BJ (cell line): ENCODE data around the gene INPP1. TPM values are rescaled to one million over a fixed set of nuclear protein-coding genes. Genes with fewer than 3 reads are reported as not detected.

Experiments
- CTCF ChIA-PET: fragments of 350-600 bp; formaldehyde crosslinking; extraction: SDS; loops from one replicate; lab custom pipeline; 2021; ENCODE audit warnings: antibody characterized with exemption, inconsistent platforms; lab: Yijun Ruan, JAX
- POLR2A ChIA-PET: fragments of 300-600 bp; sonication (Branson Sonifier 250); formaldehyde crosslinking; extraction: SDS; loops from one replicate; lab custom pipeline; 2021; ENCODE audit warnings: antibody characterized with exemption; lab: Charles Lee
- DNase-seq: peaks from one replicate; pipeline ENCODE4 v3.0.0-alpha.2; 2011; ENCODE audit warnings: low read depth
- H3K27me3 ChIP-seq: 2 replicates; pipeline ENCODE4 v1.6.0; 2011; ENCODE audit warnings: low read length; ENCODE audit not compliant: control insufficient read depth, insufficient read depth
- H3K36me3 ChIP-seq: 2 replicates; pipeline ENCODE4 v1.5.1; 2011; ENCODE audit warnings: low read length; ENCODE audit not compliant: control insufficient read depth, insufficient read depth
- H3K4me3 ChIP-seq: 2 replicates; pipeline ENCODE4 v1.5.1; 2011; ENCODE audit warnings: low read depth, mild to moderate bottlenecking, control low read depth, low read length
- polyA plus RNA-seq: library from polyadenylated mRNA; depleted of rRNA; stranded (reverse); fragments of >200 nt; gene quantifications from 2 replicates; pipeline ENCODE4 v1.2.3, GENCODE V29; 2011
- TF ChIP-seq, protein P1 (sequence below): IDR thresholded peaks from 2 replicates; pipeline ENCODE4 v1.5.1; 2011; ENCODE audit warnings: low read depth, mild to moderate bottlenecking, control low read depth, inconsistent platforms, low read length, moderate library complexity; ENCODE audit not compliant: insufficient read depth

The INPP1 gene
- polyA plus RNA-seq, 1 experiment, result 6.5 TPM

- TF ChIP-seq, protein P1, sequence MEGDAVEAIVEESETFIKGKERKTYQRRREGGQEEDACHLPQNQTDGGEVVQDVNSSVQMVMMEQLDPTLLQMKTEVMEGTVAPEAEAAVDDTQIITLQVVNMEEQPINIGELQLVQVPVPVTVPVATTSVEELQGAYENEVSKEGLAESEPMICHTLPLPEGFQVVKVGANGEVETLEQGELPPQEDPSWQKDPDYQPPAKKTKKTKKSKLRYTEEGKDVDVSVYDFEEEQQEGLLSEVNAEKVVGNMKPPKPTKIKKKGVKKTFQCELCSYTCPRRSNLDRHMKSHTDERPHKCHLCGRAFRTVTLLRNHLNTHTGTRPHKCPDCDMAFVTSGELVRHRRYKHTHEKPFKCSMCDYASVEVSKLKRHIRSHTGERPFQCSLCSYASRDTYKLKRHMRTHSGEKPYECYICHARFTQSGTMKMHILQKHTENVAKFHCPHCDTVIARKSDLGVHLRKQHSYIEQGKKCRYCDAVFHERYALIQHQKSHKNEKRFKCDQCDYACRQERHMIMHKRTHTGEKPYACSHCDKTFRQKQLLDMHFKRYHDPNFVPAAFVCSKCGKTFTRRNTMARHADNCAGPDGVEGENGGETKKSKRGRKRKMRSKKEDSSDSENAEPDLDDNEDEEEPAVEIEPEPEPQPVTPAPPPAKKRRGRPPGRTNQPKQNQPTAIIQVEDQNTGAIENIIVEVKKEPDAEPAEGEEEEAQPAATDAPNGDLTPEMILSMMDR, result peak; percentile 40
- H3K27me3 ChIP-seq, result no peaks in the 10 kb centered on the region
- peak overlapping the region; percentile 75 for H3K4me3 ChIP-seq
- no peak for DNase-seq
- POLR2A ChIA-PET, result interaction anchor here (0.7 kb wide), 1 partner anchor 175 kb away, joined by 5 read pairs; no protein-coding TSS in a partner anchor
- no peaks in the 10 kb centered on the region for H3K36me3 ChIP-seq
- CTCF ChIA-PET, result interaction anchor here (0.6 to 3.2 kb wide), 8 partner anchors 10 to 169 kb away, joined by 3 to 16 read pairs (median 3); partner anchors contain the start of gene HIBCH
Measured at GRCh38 chr2:190344276-190344827, 963 bp downstream of the INPP1 start.

DNA sequence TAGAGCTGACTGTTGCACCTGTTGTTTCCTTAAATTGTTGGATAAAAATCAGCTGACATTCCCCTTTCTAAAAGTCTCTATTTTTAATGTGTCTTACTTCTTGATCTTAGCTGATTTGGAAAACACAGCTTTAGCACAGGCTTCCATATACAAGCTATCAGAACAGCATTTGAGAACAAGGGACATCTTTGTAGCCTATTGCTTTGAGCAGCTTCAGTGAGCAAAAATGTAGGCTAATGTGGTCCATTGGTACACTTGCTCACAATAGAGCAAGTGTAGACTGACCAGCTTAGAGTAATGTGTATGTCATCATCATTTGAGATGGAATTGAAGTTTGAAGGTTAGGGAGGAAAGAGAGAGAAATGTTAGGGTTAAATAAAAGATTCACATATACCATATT lies 7.0 kb downstream of the INPP1 start:
- CTCF ChIA-PET, result interaction anchor here (1.0 kb wide), 1 partner anchor 117 kb away, joined by 3 read pairs; no protein-coding TSS in a partner anchor

GRCh38 chr2:190351955-190352354 lies 8.6 kb downstream of the INPP1 start:
- no peak for DNase-seq
- Histone ChIP-seq H3K27me3 (no peaks in the 10 kb centered on the region), H3K36me3 (no peaks in the 10 kb centered on the region), H3K4me3 (no peak overlapping the region)
- TF ChIP-seq, protein P1, result no peak
- ChIA-PET CTCF (interaction anchor here (0.6 to 1.3 kb wide), 2 partner anchors 8 to 263 kb away, joined by 3 read pairs; no protein-coding TSS in a partner anchor), POLR2A (no interaction called here)

More for the DNA sequence above, 7.0 kb downstream of the INPP1 start:
- TF ChIP-seq, protein P1, result no peak
- POLR2A ChIA-PET, result no interaction called here
- no peaks in the 10 kb centered on the region for H3K27me3 ChIP-seq
- no peak for DNase-seq
- no peak overlapping the region for H3K4me3 ChIP-seq
- no peaks in the 10 kb centered on the region for H3K36me3 ChIP-seq

DNA sequence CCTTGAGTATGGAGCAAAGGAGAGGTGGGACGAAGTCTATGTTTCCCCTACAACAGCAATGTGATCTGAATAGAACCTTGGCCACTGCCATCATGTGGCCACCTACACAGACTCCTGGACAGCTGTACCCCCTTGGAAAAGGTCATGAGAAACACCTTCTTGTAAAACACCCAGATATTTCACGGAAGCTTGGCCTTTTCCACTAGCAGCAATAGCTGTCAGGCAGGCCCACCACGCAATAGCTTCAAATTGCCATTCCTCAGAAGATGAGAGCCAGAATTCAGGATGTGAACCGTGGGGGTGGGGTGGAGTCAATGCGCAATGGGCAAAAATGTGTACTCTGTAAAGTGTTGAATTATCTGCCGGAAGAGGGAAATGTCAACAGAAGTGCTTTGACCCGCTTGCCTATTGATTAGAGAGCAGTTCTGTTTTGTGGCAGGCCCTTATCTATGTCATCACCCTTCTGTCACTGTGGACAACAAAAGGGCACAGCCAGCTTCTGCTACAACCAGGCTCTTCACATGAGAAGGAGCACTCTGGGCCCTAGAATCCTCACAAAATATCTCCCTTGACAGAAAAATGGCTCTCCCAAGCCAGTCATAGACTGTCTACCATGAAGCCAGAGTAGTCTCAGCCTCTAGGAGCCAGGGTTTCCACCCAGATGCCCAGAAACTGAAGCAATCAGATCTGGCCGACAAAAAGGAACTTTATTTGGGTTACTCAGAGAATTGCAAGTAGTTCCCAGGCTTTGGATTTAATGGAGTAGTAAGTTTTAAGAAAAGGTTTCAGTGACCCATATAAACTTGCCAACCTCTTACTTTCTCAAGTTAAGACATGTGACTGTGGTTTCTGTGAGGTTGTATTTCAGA lies 9.5 kb downstream of the INPP1 start:
- no peaks in the 10 kb centered on the region for H3K27me3 ChIP-seq
- H3K36me3 ChIP-seq, result no peaks in the 10 kb centered on the region
- TF ChIP-seq, protein P1, result no peak
- ChIA-PET POLR2A (no interaction called here), CTCF (interaction anchor here (0.6 to 3.4 kb wide), 3 partner anchors 9 to 166 kb away, joined by 3 to 16 read pairs (median 3); partner anchors contain the start of gene INPP1)
- no peak for DNase-seq
- H3K4me3 ChIP-seq, result no peak overlapping the region

GRCh38 chr2:190353537-190353899 lies 10.1 kb downstream of the INPP1 start:
- POLR2A ChIA-PET, result no interaction called here
- CTCF ChIA-PET, result interaction anchor here (0.6 to 3.4 kb wide), 3 partner anchors 9 to 166 kb away, joined by 3 to 16 read pairs (median 3); partner anchors contain the start of gene INPP1
- DNase-seq, result no peak
- H3K4me3 ChIP-seq, result no peak overlapping the region
- H3K36me3 ChIP-seq, result no peaks in the 10 kb centered on the region
- H3K27me3 ChIP-seq, result no peaks in the 10 kb centered on the region
- TF ChIP-seq, protein P1, result no peak
